Immature natural killer cell (primary cell): Measurements from ENCODE around the gene CTPS2. TPM values are rescaled to one million over a fixed set of nuclear protein-coding genes. Genes with fewer than 3 reads are reported as not detected.
"Not testable (repeated sequence)": the region's sequence is repeated elsewhere in the genome, so short reads cannot be mapped to it uniquely, and the experiment has no call there.

Experiments
- DNase-seq, 3 donors: peaks; one replicate each; pipeline ENCODE4 v3.0.0; 2022; ENCODE audit warnings: mixed read lengths in 1 of 3
- H3K27ac Mint-ChIP-seq, 6 donors: one replicate each; pipeline ENCODE4 v1.8.0; 2020; ENCODE audit warnings: mixed read lengths in 6 of 6, mild to moderate bottlenecking in 5 of 6, inconsistent platforms in 4 of 6, moderate library complexity in 3 of 6
- H3K27me3 Mint-ChIP-seq, 3 donors: one replicate each; pipeline ENCODE4 v1.8.0; 2020 to 2021; ENCODE audit warnings: low read depth in 3 of 3, mild to moderate bottlenecking in 3 of 3, mixed read lengths in 3 of 3, moderate library complexity in 3 of 3, inconsistent platforms in 1 of 3
- H3K36me3 Mint-ChIP-seq, 3 donors: one replicate each; pipeline ENCODE4 v1.8.0; 2020; ENCODE audit warnings: mixed read lengths in 3 of 3, inconsistent platforms in 2 of 3, mild to moderate bottlenecking in 2 of 3
- H3K4me1 Mint-ChIP-seq, 2 donors: one replicate each; pipeline ENCODE4 v1.8.0; 2020; ENCODE audit warnings: inconsistent platforms in 2 of 2, mild to moderate bottlenecking in 2 of 2, mixed read lengths in 2 of 2, moderate library complexity in 1 of 2
- H3K4me3 Mint-ChIP-seq, 5 donors: one replicate each; pipeline ENCODE4 v1.8.0; 2020; ENCODE audit warnings: mild to moderate bottlenecking in 5 of 5, mixed read lengths in 5 of 5, inconsistent platforms in 3 of 5, moderate library complexity in 3 of 5
- H3K9me3 Mint-ChIP-seq, 6 donors: one replicate each; pipeline ENCODE4 v1.8.0; 2020; ENCODE audit warnings: mild to moderate bottlenecking in 6 of 6, mixed read lengths in 6 of 6, inconsistent platforms in 4 of 6, moderate library complexity in 3 of 6
- polyA plus RNA-seq, 3 donors: library from polyadenylated mRNA; unstranded; fragments of 300-500 nt; fragmentation: Illumina TruSeq; gene quantifications; one replicate each; pipeline ENCODE4 v1.2.3, GENCODE V29; 2021

CTPS2 gene
- polyA plus RNA-seq, 3 donors from 2014 or later, result 1.1 to 5.7 (median 4.5) TPM

DNA sequence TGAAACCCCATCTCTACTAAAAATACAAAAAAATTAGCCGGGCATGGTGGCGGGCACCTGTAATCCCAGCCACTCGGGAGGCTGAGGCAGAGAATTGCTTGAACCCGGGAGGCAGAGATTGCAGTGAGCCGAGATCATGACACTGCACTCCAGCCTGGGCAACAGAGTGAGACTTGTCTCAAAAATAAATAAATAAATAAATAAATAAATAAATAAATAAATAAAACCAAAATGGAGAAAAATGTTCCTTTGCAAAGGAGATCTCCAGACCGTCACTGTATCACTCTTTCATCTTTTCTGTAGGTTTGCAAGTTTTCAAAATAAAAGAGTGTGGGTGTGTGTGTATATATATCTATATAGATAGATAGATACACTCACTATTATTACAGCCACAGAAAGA lies 109.2 kb downstream of the CTPS2 start:
- not testable (repeated sequence) for H3K4me1 Mint-ChIP-seq, DNase-seq, H3K36me3 Mint-ChIP-seq, H3K9me3 Mint-ChIP-seq, H3K27me3 Mint-ChIP-seq, H3K4me3 Mint-ChIP-seq, H3K27ac Mint-ChIP-seq

DNA sequence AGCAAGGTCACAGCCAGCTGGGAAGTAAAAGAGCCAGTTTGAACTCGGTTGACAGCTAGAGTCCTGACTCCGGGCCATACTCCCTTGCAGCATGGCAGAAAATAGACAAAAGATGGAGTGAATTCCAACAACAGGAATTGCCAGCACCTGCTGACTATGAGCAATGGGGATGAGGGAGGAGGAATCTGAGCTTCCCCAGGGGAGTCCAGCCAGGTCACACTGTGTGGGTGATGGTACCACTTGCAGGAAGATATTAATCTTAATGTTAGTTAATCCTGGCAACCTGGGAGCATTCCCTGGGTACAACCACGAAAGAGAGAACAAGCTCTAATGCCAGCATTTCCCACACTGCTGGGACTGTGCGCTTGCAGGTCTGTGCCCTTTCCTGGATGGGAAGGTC lies 110.6 kb downstream of the CTPS2 start:
- Mint-ChIP-seq H3K36me3 (peaks cover 3 to 8% (median 3%) of the 10 kb centered on the region in 3 donors), H3K27me3 (peaks cover 0 to 4% (median 0%) of the 10 kb centered on the region in 3 donors), H3K9me3 (no peaks in the 10 kb centered on the region), H3K27ac (no peak overlapping the region), H3K4me1 (no peaks in the 10 kb centered on the region), H3K4me3 (no peak overlapping the region)
- DNase-seq, result no peak

DNA sequence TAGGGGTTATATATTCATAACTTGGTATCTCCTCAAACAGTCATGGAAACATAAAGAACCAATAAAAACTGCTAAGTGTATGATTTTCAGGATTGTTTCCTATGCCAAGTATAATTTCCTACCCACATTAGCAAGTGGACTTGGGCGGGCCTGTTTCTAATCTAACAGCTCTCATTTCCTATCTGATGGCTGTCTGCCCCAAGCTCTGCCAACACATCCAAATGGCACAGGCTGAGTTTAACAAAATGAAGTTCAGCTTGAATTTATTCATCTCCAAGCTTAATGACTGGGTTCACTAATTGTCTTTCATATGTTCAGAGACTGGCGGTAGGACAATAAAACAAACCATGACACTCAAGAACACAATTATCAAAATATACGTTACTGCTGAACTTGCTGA lies 118.0 kb downstream of the CTPS2 start:
- no peaks in the 10 kb centered on the region for H3K4me1 Mint-ChIP-seq
- DNase-seq, result no peak
- H3K27ac Mint-ChIP-seq, result no peak overlapping the region
- H3K36me3 Mint-ChIP-seq, result peaks cover 6 to 9% (median 7%) of the 10 kb centered on the region in 3 donors
- no peaks in the 10 kb centered on the region for H3K9me3 Mint-ChIP-seq
- no peak overlapping the region for H3K4me3 Mint-ChIP-seq
- peaks cover 0 to 1% (median under 1%) of the 10 kb centered on the region in 3 donors for H3K27me3 Mint-ChIP-seq

DNA sequence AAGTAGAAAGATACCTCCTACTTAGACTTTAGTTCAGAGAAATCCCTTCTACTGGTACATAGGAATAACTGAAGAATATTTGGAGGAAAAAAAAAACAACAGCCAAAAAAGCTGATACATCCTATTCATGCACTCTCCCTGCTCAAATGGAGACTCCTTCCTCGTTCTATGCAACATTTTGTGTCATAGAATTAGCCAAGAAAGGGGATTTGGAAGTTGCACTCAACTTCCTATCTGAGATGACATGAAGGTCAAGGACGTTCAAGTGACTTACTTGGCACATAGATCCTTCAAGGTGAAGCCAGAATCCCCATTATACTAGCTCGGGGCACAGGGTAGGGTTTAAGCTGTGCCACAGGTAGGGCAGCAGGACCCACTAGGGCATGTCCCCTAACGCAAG lies 118.7 kb downstream of the CTPS2 start:
- Mint-ChIP-seq H3K4me3 (no peak overlapping the region), H3K27ac (no peak overlapping the region), H3K4me1 (no peaks in the 10 kb centered on the region), H3K27me3 (peaks cover 0 to 1% (median 0%) of the 10 kb centered on the region in 3 donors), H3K9me3 (no peaks in the 10 kb centered on the region), H3K36me3 (peaks cover 4 to 13% (median 6%) of the 10 kb centered on the region in 3 donors)
- no peak for DNase-seq

DNA sequence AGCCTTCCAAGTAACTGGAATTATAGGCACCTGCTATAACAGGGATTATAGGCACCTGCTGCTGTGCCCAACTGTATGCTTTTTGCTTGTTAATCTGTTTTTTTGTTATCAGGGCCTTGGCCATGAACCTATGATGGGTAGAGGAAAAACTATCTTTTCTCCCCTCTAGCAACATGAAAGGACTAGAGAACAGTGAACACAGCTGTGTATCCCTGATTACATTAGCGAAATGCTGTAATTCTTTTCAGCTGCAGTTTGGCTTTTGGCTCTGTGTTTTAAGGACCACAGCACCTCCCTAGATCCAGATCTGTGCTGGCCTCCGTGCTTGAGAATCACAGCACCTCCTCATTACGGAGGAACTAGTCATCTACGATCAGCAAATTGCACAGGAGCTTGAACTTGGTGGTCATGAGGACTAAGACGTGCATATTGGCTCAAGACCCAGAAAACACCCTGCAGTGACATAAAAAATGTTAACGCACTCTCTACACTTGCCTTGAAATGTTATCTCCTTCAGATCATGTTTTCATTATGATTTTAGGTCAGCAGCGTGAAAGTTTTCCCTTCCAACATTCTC lies 120.2 kb downstream of the CTPS2 start:
- H3K4me1 Mint-ChIP-seq, result no peaks in the 10 kb centered on the region
- H3K36me3 Mint-ChIP-seq, result peaks cover 4 to 17% (median 11%) of the 10 kb centered on the region in 3 donors
- no peak overlapping the region for H3K27ac Mint-ChIP-seq
- no peak overlapping the region for H3K4me3 Mint-ChIP-seq
- H3K9me3 Mint-ChIP-seq, result no peaks in the 10 kb centered on the region
- DNase-seq, result no peak
- peaks cover 0 to 1% (median 0%) of the 10 kb centered on the region in 3 donors for H3K27me3 Mint-ChIP-seq

DNA sequence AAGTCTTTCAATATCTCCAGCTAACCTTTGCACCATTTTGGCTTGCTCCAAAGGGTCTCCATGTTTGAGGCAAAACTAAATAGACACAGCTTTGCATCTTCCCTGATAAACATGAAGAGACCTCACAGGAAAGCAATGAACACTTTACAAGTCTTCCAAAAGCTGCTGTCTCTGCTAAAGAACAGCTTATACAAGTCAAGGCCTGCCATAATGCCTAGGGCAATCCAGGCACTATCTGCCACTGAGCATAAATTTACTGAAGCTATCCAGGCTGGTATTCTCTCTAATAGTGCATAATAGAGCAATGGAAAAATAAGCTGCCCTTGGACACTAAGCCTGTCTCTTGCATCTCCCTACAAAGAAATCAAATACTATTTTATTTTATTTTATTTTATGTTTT lies 122.6 kb downstream of the CTPS2 start:
- peaks cover 0 to 2% (median 0%) of the 10 kb centered on the region in 6 donors for H3K9me3 Mint-ChIP-seq
- H3K36me3 Mint-ChIP-seq, result peaks cover 4 to 17% (median 11%) of the 10 kb centered on the region in 3 donors
- no peak overlapping the region for H3K4me3 Mint-ChIP-seq
- H3K27me3 Mint-ChIP-seq, result peaks cover under 1 to 2% (median 1%) of the 10 kb centered on the region in 3 donors
- no peak overlapping the region for H3K27ac Mint-ChIP-seq
- DNase-seq, result no peak
- H3K4me1 Mint-ChIP-seq, result no peaks in the 10 kb centered on the region

DNA sequence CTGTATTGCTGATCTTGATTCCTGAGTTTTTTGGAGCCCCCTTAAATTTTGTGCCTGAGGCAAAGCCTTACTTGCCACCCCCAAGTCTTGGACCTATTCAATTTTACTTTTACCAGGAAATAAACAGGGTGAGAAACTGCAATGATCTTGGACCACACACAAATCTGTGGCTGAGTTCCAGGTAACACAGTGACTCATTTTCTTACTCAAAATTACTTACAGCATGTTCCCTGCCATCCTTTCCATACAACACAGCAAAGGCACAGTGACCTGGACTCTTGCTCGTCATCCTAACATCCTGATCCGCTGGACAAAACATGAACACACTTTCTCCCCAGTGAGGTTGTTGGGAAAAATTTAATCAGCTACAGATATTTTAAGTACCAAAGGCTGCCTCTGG lies 123.3 kb downstream of the CTPS2 start:
- DNase-seq, result no peak
- H3K4me3 Mint-ChIP-seq, result no peak overlapping the region
- H3K4me1 Mint-ChIP-seq, result no peaks in the 10 kb centered on the region
- peaks cover 0 to 2% (median 0%) of the 10 kb centered on the region in 6 donors for H3K9me3 Mint-ChIP-seq
- H3K27me3 Mint-ChIP-seq, result peaks cover 1 to 2% (median 2%) of the 10 kb centered on the region in 3 donors
- H3K36me3 Mint-ChIP-seq, result peaks cover 4 to 17% (median 11%) of the 10 kb centered on the region in 3 donors
- no peak overlapping the region for H3K27ac Mint-ChIP-seq

DNA sequence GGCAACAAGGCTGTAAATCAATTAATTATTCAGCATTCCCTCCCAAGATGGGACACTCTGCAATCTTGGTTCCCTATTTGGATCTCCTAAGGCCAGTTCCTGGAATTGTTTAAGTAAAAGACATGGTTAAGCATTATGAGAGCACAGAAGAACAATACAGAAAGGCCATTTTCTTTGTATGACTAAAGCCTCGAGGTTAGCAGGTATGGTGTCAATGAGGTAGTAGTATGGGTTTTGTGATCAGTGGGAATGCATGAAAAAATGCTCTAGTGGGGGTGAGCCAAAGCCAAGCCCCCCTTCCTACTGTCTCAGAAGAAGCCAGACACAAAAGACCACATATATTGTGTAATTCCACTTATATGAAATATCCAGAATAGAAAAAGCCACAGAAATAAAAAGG lies 124.2 kb downstream of the CTPS2 start:
- DNase-seq, result no peak
- no peak overlapping the region for H3K27ac Mint-ChIP-seq
- H3K4me3 Mint-ChIP-seq, result no peak overlapping the region
- H3K36me3 Mint-ChIP-seq, result peaks cover 4 to 17% (median 11%) of the 10 kb centered on the region in 3 donors
- H3K27me3 Mint-ChIP-seq, result peaks cover 1 to 2% (median 2%) of the 10 kb centered on the region in 3 donors
- H3K9me3 Mint-ChIP-seq, result peaks cover 0 to 2% (median 0%) of the 10 kb centered on the region in 6 donors
- H3K4me1 Mint-ChIP-seq, result no peaks in the 10 kb centered on the region

DNA sequence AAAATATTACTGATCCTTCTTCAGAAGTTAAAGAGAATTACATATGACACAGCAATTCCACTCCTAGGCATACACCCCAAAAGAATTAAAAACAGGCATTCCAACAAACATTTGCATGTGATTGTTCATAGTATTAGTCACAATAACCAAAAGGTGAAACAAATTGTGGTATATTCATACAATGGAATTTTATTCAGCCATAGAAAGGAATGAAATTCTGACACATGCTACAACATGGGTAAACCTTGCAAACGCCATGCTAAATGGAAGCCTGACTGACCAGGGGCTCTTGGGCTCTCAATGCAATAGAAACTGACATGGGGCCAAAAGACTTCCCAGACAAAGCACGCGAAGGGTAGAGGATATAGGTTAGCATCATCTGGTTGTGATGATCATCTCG lies 124.6 kb downstream of the CTPS2 start:
- peaks cover 1 to 2% (median 2%) of the 10 kb centered on the region in 3 donors for H3K27me3 Mint-ChIP-seq
- peaks cover 0 to 2% (median 0%) of the 10 kb centered on the region in 6 donors for H3K9me3 Mint-ChIP-seq
- peaks cover 4 to 17% (median 11%) of the 10 kb centered on the region in 3 donors for H3K36me3 Mint-ChIP-seq
- H3K27ac Mint-ChIP-seq, result no peak overlapping the region
- DNase-seq, result no peak
- no peaks in the 10 kb centered on the region for H3K4me1 Mint-ChIP-seq
- H3K4me3 Mint-ChIP-seq, result no peak overlapping the region

DNA sequence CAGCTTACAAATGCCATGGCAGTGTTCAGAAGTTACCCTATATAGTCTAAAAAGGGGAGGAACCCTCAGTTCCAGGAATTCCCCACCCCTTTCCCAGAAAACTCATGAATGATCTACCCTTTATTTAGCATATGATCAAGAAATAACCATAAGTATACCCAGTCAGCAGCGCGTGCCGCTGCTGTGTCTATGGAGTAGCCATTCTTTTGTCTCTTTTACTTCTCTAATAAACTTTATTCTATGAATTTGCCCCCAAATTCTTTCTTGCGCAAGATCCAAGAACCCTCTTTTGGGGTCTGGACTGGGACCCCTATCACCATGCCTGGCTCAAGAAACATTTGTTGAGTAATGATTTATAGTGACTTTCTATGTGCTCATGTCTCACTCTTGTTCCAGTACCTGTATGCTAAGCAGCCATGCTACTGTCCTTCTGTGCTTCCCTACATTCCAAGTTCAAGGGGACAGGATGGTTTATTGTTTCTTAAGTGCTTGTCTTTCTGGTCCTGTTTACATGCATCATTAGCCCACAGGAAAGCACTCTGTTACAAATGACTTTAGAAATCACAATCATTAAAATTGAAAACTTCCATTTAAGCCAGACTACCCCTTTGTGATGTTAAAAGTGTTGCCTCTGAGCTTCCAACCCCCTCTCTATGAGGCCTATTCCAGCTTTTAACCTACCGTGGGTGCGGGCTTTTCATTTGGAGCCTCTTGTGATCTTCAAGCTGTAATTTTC lies 125.9 kb downstream of the CTPS2 start:
- Mint-ChIP-seq H3K27ac (no peak overlapping the region), H3K4me1 (no peaks in the 10 kb centered on the region), H3K27me3 (peaks cover under 1 to 2% (median 2%) of the 10 kb centered on the region in 3 donors), H3K9me3 (peaks cover 0 to 2% (median 0%) of the 10 kb centered on the region in 6 donors), H3K36me3 (peaks cover 0 to 14% (median 10%) of the 10 kb centered on the region in 3 donors), H3K4me3 (no peak overlapping the region)
- DNase-seq, result no peak

DNA sequence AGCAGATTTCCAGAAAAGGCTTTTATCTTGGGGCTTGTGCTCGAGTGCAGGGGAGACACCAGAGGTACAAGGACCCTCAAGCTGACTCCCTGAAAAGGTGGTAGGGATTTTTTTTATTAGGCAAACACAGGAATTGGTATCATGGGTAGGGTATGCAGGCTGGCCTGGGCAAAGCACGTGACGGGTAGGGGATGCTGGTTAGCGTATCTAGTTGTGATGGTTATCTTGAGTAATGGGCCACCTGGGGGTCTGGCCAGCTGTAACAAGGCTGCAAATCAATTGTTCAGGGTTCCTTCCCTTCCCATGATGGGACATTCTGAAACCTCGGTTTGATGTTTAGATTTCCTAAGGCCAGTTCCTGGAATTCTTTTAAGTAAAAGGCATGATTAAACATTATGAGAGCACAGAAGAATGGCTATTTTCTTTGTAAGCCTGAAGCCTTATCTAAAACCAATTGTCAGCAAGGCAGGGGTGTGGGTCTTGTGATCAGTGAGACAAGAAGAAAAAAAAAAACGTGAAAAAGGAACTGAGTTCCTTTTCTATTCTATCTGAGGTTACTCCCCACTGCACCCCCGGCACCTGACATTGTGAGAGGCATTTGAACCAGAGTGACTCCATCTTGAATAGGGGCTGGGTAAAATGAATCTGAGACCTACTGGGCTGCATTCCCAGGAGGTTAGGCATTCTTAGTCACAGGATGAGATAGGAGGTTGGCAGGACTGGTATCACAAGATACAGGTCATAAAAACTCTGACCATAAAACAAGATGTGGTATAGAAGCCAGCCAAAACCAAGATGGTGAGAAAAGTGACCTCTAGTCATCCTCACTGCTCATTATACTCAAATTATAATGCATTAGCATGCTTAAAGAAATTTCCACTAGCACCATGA lies 126.7 kb downstream of the CTPS2 start:
- Mint-ChIP-seq H3K4me1 (no peaks in the 10 kb centered on the region), H3K36me3 (peaks cover 0 to 14% (median 5%) of the 10 kb centered on the region in 3 donors), H3K27me3 (peaks cover 0 to 2% (median 2%) of the 10 kb centered on the region in 3 donors), H3K27ac (no peak overlapping the region), H3K9me3 (peaks cover 0 to 2% (median 0%) of the 10 kb centered on the region in 6 donors), H3K4me3 (no peak overlapping the region)
- no peak for DNase-seq

DNA sequence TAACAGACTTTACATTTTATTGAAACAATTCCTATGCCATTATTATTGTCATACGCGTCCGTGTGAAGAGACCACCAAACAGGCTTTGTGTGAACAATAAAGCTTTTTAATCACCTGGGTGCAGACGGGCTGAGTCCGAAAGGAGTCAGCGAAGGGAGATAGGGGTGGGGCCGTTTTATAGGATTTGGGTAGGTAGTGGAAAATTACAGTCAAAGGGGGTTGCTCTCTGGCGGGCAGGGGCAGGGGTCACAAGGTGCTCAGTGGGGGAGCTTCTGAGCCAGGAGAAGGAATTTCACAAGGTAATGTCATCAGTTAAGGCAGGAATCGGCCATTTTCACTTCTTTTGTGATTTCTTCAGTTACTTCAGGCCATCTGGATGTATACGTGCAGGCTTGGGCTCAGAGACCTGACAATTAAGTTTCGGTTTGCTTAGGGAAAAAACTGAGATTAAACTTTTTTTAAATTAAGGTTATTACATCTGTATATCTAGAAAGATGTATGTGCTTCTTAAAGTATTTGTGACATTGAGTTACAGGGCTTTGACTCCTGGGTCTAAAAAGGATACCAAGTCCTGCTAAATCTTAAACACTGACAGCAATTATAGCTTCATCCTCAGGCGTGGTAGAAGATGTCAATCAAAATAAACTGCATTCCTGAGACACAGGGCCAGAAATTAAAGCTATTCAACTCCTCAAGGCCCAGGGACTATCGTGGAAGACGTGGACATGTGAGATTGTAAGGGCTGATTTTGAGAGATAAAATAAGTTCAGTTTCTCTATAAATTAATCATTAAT lies 132.3 kb downstream of the CTPS2 start:
- H3K36me3 Mint-ChIP-seq, H3K4me3 Mint-ChIP-seq, H3K9me3 Mint-ChIP-seq, H3K27ac Mint-ChIP-seq, H3K4me1 Mint-ChIP-seq, H3K27me3 Mint-ChIP-seq, DNase-seq: not testable (repeated sequence)

DNA sequence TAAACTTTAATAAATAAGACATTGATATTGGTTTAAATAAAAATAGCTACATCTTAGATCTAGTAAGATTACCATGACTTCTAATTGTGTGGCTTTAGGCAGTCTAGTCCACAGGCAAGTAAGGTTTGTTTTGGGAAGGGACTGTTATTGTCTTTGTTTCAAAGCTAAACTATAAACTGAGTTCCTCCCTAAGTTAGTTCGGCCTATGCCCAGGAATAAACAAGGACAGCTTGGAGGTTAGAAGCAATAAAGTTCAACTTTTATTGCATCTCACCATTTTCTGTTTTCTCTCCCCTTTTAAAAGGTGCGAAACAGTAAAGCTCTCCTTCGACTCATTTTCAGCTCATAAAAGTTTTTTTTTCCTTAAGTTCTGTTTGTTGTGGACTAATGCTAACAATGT lies 133.0 kb downstream of the CTPS2 start:
- Mint-ChIP-seq H3K4me1 (no peaks in the 10 kb centered on the region), H3K27me3 (peaks cover 0 to 9% (median 2%) of the 10 kb centered on the region in 3 donors), H3K27ac (no peak overlapping the region), H3K9me3 (peaks cover 0 to 4% (median 0%) of the 10 kb centered on the region in 6 donors), H3K4me3 (no peak overlapping the region), H3K36me3 (no peaks in the 10 kb centered on the region)
- no peak for DNase-seq
